Lower lobe of right lung (tissue), 2 donors: ENCODE data around the gene MCF2L. TPM values are rescaled to one million over a fixed set of nuclear protein-coding genes. Genes with fewer than 3 reads are reported as not detected.
A peak's percentile ranks its signal among the peaks of the same experiment; 100 is the strongest.

Experiments
- ATAC-seq, 2 donors: fragments of 200-7000 bp; cut with Tn5 transposase; one replicate each; pipeline ENCODE4 v1.9.1; 2020 to 2022; ENCODE audit warnings: mild to moderate bottlenecking in 2 of 2, moderate library complexity in 2 of 2
- DNase-seq: peaks from one replicate; pipeline ENCODE4 v3.0.0-alpha.2; 2020
- H3K27ac ChIP-seq: fragments of 200-600 bp; one replicate; pipeline ENCODE4 v1.8.0; 2022
- H3K27me3 ChIP-seq: fragments of 200-600 bp; one replicate; pipeline ENCODE4 v1.8.0; 2022; ENCODE audit warnings: low read depth
- H3K36me3 ChIP-seq: fragments of 200-600 bp; one replicate; pipeline ENCODE4 v1.8.0; 2022; ENCODE audit warnings: mild to moderate bottlenecking
- H3K4me1 ChIP-seq: fragments of 200-600 bp; one replicate; pipeline ENCODE4 v1.8.0; 2022
- H3K4me3 ChIP-seq: fragments of 200-600 bp; one replicate; pipeline ENCODE4 v1.8.0; 2022; ENCODE audit warnings: mild to moderate bottlenecking
- H3K9me3 ChIP-seq: fragments of 200-600 bp; one replicate; pipeline ENCODE4 v1.8.0; 2022
- intact Hi-C: fragments of 100-400 bp; cut with DNase I; formaldehyde crosslinking; loops from one replicate; pipeline ENCODE4 v1.11.0; 2022
- total RNA-seq: library from RNA; stranded (reverse); fragmentation: NEBNext Ultra II Directional; extraction: Animal tissue kit (Norgen Biotek cat#: 25700); gene quantifications from one replicate; pipeline ENCODE4 v1.2.1, GENCODE V29; 2021
- TF ChIP-seq, protein P1 (sequence below): fragments of 200-600 bp; IDR thresholded peaks from one replicate; pipeline ENCODE4 v1.8.0; 2022; ENCODE audit warnings: antibody characterized with exemption, mild to moderate bottlenecking
- donor health status: DM: no; HTN: yes; CAD: no; lungs with severe emphysema.

The MCF2L gene
- total RNA-seq, 1 donor from 2014 or later: 42.4 TPM

DNA sequence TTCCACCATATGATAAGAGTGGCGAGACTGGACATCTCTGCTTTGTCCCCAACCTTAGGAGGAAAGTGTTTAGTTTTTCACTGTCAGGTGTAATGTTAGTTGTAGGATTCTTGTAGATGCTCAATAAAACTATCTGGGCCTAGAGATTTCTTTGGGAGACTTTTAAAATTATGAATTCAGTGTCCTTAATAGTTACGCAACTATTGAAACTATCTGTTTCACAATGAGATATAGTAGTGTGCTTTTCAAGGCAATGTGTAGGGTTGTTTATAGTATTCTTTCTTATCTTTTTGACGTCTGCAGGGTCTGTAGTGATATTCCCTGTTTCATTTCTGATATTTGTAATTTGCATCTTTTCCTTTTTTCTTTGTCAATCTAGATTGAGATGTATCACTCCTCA, 103.4 kb downstream of the MCF2L start:
- H3K36me3 ChIP-seq: peaks cover 32% of the 10 kb centered on the region
- intact Hi-C loops: no loop called here
- no peaks in the 10 kb centered on the region for H3K4me1 ChIP-seq
- no peaks in the 10 kb centered on the region for H3K9me3 ChIP-seq
- ATAC-seq (no peak), DNase-seq (no peak)
- H3K4me3 ChIP-seq: no peak overlapping the region
- no peak overlapping the region for H3K27ac ChIP-seq
- TF ChIP-seq, protein P1, sequence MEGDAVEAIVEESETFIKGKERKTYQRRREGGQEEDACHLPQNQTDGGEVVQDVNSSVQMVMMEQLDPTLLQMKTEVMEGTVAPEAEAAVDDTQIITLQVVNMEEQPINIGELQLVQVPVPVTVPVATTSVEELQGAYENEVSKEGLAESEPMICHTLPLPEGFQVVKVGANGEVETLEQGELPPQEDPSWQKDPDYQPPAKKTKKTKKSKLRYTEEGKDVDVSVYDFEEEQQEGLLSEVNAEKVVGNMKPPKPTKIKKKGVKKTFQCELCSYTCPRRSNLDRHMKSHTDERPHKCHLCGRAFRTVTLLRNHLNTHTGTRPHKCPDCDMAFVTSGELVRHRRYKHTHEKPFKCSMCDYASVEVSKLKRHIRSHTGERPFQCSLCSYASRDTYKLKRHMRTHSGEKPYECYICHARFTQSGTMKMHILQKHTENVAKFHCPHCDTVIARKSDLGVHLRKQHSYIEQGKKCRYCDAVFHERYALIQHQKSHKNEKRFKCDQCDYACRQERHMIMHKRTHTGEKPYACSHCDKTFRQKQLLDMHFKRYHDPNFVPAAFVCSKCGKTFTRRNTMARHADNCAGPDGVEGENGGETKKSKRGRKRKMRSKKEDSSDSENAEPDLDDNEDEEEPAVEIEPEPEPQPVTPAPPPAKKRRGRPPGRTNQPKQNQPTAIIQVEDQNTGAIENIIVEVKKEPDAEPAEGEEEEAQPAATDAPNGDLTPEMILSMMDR: no peak
- H3K27me3 ChIP-seq: no peaks in the 10 kb centered on the region

DNA sequence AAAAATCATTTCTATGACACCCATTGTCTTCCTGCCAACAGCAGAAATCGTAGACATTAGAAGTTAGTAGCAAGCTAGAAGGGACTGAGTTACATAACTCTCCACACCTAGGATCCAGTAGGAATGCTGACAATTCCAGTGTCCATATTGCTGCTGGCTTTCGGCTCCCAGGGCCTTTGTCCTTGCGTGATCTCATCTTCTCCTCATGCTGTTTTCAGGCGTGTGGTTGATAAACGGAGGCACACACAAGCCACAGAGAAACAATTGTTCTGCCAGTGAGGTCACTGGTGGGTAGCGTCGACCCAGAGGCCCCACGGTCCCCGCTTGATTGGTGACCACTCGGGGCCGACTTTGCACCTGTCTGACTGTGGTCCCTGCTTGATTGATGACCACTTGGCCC, 104.9 kb downstream of the MCF2L start:
- no peak overlapping the region for H3K27ac ChIP-seq
- no peak for DNase-seq
- H3K4me1 ChIP-seq: no peaks in the 10 kb centered on the region
- intact Hi-C loops: no loop called here
- H3K27me3 ChIP-seq: no peaks in the 10 kb centered on the region
- ATAC-seq: no peak
- H3K36me3 ChIP-seq: peaks cover 47% of the 10 kb centered on the region
- TF ChIP-seq, protein P1: no peak
- no peaks in the 10 kb centered on the region for H3K9me3 ChIP-seq
- H3K4me3 ChIP-seq: no peak overlapping the region

DNA sequence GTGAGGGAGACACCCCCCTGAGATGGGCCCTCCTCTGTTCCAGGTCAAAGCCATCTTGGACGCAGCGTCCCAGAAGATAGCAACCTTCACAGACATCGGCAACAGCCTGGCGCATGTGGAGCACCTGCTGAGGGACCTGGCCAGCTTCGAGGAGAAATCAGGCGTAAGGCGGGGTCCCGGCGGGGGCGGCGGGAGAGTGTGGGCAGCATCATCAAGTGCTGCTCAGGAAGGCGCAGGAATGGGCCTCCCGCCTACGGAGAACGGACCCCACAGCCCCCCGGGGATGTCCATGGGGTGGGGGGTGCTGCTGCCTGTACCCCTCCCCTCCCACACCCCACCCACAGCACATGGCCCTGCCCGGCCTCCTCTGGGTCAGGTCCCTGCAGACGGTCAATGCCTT, 105.4 kb downstream of the MCF2L start:
- TF ChIP-seq, protein P1: no peak
- Histone ChIP-seq H3K27me3 (no peaks in the 10 kb centered on the region), H3K36me3 (peaks cover 50% of the 10 kb centered on the region), H3K4me1 (no peaks in the 10 kb centered on the region), H3K9me3 (no peaks in the 10 kb centered on the region), H3K27ac (no peak overlapping the region), H3K4me3 (no peak overlapping the region)
- ATAC-seq: no peak
- no peak for DNase-seq
- intact Hi-C loops: no loop called here

DNA sequence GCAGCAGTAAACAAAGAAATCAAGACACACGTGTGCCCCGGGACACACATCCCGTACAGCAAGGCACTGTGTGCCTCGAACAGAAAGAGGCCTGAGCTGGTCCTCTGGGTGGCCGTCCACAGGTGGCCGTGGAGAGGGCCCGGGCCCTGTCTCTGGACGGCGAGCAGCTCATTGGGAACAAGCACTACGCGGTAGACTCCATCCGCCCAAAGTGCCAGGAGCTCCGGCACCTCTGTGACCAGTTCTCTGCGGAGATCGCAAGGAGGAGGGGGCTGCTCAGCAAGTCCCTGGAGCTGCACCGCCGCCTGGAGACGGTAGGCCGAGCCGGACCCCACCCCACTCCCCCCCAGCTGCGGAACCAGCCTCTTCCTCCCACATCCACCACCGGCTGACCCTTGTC, 105.9 kb downstream of the MCF2L start:
- H3K27ac ChIP-seq: no peak overlapping the region
- H3K4me1 ChIP-seq: no peaks in the 10 kb centered on the region
- H3K4me3 ChIP-seq: no peak overlapping the region
- TF ChIP-seq, protein P1: no peak
- DNase-seq (peak; percentile 31), ATAC-seq (no peak)
- intact Hi-C loops: no loop called here
- peaks cover 50% of the 10 kb centered on the region for H3K36me3 ChIP-seq
- H3K9me3 ChIP-seq: no peaks in the 10 kb centered on the region
- H3K27me3 ChIP-seq: no peaks in the 10 kb centered on the region

DNA sequence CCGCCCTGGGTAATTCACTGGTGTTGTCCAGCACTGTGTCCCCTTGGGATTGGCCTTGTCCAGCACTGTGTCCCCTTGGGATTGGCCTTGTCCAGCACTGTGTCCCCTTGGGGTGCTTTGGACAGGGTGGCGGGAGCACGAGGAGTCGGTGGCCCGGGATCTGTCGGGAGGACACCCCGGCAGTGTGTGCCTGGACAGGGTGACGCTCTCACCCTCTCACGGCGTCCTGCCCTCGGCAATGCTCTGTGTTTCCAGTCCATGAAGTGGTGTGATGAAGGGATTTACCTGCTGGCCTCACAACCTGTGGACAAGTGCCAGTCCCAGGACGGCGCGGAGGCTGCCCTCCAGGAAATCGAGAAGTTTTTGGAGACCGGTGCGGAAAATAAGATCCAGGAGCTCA, 106.7 kb downstream of the MCF2L start:
- Histone ChIP-seq H3K4me3 (no peak overlapping the region), H3K9me3 (no peaks in the 10 kb centered on the region), H3K27ac (no peak overlapping the region), H3K27me3 (no peaks in the 10 kb centered on the region), H3K36me3 (peaks cover 43% of the 10 kb centered on the region), H3K4me1 (no peaks in the 10 kb centered on the region)
- TF ChIP-seq, protein P1: no peak
- no peak for ATAC-seq
- DNase-seq: peak; percentile 31
- intact Hi-C loops: no loop called here
